DOHH2 (cell line): ENCODE data around the gene RAI1.

ENCODE experiments used
- EZH2phosphoT487 ChIP-seq: fragments of 200-600 bp; sonication (generic); IDR thresholded peaks from 2 replicates; pipeline ENCODE4 v1.6.1; 2017; ENCODE audit warnings: borderline replicate concordance, mild to moderate bottlenecking, antibody characterized with exemption, low read length, moderate library complexity, mixed read lengths
- TF ChIP-seq, protein P1 (sequence below): fragments of 200-600 bp; sonication (generic); IDR thresholded peaks from one replicate; pipeline ENCODE4 v1.5.1; 2014; ENCODE audit warnings: antibody characterized with exemption, mild to moderate bottlenecking, low read depth, low read length; ENCODE audit not compliant: poor library complexity, severe bottlenecking

DNA sequence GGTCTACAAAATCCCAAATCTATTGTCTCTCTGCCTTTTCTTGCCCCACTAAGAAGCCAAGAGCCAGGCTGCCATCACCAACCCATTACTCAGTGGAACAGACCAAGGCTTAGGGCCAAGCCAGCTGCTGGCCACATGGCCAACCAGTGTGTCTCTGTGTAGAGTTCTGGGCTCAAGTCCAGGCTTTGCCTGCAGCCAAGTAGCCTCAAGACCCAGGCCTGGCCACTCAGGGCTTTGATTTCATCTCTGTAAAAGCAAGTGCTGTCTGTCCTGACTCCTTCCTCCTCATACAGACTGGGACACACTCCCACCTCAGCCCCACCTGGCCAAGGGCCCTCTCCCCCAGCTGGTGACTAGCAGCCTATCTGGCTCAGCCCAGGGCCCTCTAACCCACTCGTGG lies 140.9 kb downstream of the RAI1 start:
- TF ChIP-seq, protein P1, sequence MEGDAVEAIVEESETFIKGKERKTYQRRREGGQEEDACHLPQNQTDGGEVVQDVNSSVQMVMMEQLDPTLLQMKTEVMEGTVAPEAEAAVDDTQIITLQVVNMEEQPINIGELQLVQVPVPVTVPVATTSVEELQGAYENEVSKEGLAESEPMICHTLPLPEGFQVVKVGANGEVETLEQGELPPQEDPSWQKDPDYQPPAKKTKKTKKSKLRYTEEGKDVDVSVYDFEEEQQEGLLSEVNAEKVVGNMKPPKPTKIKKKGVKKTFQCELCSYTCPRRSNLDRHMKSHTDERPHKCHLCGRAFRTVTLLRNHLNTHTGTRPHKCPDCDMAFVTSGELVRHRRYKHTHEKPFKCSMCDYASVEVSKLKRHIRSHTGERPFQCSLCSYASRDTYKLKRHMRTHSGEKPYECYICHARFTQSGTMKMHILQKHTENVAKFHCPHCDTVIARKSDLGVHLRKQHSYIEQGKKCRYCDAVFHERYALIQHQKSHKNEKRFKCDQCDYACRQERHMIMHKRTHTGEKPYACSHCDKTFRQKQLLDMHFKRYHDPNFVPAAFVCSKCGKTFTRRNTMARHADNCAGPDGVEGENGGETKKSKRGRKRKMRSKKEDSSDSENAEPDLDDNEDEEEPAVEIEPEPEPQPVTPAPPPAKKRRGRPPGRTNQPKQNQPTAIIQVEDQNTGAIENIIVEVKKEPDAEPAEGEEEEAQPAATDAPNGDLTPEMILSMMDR = no peak
- no peak for TF ChIP-seq EZH2phosphoT487
